HG03196 (cell line): ENCODE results near the gene VAV2.

Experiments used
- ATAC-seq: cut with Tn5 transposase; IDR thresholded peaks from one replicate; pipeline ENCODE4 v1.9.1; 2021; ENCODE audit not compliant: unreplicated experiment

Gene VAV2

DNA sequence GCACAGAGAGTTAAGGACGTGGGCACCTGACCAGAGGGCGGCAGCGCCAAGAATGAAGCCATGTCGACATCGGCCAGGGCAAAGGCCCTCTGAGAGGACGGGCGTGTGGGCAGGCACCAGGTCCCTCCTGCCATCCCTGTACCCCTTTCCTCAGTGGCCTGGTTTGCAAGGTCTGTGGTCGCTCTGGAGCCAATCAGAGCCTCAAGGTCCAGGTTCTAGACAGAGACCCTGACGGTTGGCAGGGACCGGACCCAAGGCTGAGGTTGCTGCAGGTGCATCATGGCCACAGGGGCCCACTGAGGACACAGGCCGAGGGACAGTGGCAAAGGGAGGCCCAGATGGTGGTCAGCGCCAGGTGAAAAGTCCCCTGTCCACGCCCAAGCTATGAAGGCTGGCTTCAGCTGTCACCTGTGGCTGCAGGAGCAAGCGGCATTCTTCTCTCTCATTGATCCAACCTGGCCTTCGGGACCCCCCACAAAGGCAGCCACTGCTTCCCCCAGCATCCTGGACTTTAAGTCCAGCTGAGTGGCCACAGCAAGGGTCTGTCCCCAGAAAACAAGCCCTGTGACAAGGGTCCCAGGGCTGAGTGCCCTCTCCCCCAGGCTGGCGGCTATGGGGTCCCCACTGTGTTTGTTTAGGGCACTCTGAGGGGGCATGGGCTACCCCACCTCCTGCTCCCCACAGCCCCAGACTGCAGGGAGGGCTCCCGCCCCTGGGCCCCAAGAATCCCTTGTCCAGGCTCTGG lies 48.9 kb downstream of the VAV2 start:
- ATAC-seq = no peak

GRCh38 chr9:133942206-133942975 lies 49.7 kb downstream of the VAV2 start:
- ATAC-seq = no peak

GRCh38 chr9:133939845-133940244 lies 52.3 kb downstream of the VAV2 start:
- no peak for ATAC-seq

GRCh38 chr9:133939171-133939785 lies 52.8 kb downstream of the VAV2 start:
- ATAC-seq = no peak

- no peak for ATAC-seq
Observed at GRCh38 chr9:133938753-133939152, 53.4 kb downstream of the VAV2 start.

- ATAC-seq = no peak
Observed at GRCh38 chr9:133938086-133938485, 54.0 kb downstream of the VAV2 start.

DNA sequence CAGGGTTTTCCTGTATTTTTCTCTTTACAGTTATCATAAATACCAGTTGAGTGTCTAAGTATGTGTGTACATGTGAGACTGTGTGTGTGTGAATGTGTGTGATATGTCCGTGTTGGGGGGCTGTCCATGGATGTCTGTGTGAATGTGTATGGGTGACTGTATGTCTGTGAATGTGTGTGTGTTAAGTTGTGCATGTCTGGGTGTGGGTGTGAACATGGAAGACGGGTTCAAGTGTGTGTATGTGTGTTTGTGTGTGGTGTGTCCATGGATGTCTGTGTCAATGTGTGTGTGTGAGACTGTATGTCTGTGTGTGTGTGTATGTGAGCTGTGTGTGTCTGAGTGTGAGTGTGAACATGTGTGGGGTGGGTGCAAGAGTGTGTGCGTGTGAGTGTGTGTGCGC lies 55.0 kb downstream of the VAV2 start:
- no peak for ATAC-seq

GRCh38 chr9:133935328-133936005 lies 56.7 kb downstream of the VAV2 start:
- ATAC-seq = no peak

DNA sequence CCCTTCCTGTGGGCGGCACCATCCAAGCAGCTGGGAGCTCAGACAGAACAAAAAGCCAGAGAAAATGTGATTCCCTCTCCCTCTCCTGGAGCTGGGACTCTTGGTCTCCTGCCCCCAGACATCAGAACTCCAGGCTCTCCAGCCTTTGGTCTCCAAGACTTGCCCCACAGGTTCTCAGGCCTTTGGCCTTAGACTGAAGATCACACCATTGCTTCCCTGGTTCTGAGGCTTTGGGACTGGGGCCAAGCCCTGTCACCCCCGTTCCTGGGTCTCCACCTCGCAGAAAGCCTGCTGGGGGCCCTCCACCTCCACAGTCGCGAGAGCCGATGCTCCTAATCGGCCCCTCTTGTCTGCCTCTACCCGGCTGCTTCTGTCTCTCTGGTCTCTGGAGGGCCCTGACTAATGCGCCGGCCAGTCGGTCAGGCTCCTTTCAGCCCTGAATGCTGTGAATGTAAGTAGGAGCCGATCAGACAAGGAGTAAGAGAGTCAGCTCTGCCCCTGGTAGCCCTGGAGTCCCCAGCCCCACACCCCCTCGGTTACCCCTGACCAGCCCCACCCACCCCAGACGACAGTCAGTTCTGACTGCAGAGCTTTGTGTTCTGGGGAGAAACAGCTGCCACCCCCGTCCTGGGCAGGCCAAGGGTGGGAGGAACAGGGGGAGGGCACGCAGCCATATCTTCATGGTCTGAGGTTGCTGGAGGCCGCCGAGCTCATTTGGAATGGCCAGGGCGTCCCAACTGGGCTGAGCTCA lies 57.5 kb downstream of the VAV2 start:
- ATAC-seq = no peak

DNA sequence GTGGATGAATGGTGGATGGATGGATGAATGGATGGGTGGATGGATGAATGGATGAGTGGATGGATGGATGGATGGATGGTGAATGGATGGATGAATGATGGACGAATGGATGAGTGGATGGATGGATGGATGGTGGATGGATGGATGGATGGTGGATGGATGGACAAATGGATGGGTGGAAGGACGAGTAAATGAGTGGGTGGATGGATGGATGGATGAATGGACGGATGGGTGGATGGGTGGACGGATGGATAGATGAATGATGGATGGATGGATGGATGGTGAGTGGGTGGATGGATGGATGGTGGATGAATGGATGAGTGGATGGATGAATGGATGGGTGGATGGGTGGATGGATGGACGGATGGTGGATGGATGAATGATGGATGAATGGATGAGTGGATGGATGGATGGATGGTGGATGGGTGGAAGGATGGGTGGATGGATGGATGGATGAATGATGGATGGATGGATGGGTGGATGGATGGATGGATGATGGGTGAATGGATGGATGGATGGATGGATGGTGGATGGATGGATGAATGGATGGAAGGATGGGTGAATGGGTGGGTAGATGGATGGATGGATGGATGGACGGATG lies 58.6 kb downstream of the VAV2 start:
- no peak for ATAC-seq

GRCh38 chr9:133932633-133933032 lies 59.5 kb downstream of the VAV2 start:
- ATAC-seq = no peak

DNA sequence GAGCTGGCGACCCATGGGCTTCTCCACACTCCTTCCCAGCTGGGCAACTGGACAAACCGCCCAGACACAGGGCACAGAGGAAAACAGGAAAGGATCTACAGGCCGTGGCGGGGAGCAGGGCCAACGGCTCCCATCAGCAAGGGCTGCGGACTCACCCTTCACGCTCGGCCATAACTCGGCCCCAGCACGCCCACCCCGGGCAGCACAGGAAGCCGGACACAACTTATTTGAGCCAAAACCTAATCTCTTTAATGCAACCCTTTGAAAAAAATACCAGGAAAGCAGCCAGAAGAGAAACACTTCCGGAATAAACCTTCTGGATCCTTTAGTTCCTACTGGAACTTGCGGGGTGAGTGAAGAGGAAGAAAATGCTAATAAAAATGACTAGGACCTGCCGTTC lies 59.9 kb downstream of the VAV2 start:
- no peak for ATAC-seq

DNA sequence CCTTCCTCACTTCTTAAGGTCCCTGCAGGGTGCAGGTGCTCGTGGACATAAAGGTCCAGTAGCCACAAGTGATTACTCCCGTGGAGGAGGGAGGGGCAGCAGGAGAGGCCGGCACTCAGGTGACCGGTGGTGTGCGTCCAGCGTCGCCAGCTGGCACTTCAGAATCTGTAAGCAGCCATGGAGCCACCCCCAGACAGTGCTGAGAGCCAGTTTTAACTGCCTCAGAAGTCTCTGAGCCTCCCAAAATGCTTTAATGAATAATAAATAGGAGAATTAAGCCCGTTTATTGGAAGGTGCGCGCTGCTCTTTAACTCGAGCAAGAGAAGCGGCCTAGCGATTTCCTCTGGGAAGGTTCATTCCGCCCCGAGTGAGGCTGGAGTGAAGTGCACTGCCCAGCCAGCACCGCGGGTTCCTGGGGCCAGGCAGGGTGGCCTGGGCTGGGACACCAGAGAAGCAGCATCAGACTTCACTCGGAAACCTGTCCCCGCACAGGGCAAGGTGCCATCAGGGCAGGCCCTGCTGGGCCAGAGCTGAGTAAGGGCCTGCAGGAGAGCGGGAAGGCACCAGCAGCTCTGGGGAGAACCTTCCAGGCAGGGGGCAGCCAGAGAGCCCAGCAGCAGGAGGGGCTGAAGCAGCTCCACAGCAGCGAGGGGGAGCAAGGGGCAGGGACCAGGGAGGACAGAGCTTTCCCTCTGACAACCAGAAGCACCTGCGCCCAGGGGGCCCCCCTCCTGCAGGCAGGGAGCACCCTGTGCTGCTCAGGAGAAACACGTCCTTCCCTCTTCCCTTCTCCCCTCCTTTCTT lies 61.2 kb downstream of the VAV2 start:
- ATAC-seq = no peak

DNA sequence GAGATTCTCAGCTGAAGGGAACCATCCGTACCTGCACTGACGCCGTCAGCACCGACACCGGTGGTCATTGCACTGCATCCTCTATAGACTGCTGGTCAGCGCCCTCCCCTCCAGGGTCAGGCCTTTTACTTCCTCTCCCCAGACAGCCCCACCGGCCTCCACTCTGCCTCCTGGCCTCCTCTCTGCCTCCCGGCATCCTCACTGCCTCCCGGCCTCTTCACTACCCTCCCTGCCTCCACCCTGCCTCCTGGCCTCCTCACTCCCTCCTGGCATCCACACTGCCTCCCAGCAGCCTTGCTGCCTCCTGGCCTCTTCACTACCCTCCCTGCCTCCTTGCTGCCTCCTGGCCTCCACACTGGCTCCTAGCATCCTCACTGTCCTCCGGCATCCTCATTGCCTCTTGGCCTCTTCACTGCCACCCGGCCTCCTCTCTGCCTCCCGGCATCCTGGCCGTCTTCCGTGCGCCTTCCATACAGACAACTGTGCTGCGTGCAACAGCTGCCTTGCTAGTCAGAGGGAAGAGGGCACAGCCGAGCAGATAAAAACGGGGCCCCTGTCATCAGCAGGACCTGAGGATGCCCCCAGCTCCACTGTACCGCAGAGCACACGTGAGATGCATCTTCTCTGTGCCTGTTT lies 62.0 kb downstream of the VAV2 start:
- no peak for ATAC-seq

GRCh38 chr9:133929599-133929998 lies 62.5 kb downstream of the VAV2 start:
- ATAC-seq = no peak

DNA sequence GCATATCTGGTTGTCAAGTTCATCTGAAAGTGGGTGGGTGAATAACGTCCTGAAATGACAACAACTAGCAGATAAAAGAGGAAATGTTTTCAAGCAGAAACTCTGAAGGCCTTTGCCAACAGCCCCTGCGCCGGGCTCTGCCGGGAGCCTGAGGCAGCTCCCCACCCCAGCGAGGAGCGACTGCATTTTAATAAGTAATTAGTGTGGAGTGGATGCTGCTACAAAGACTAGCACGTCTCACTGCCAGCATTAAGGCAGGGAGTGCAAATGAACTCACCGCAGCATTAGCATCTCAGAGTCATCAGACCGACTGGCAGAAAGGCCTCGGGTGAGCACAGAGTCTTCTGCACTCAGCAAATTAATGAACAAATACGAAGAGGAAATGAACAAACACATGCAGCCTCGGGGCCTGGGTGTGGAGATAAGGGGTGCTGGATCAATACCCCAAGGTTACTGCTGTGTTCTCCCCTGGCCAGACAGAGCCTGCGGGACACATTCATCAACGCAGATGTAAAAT lies 63.8 kb downstream of the VAV2 start:
- ATAC-seq = no peak

GRCh38 chr9:133927041-133927440 lies 65.1 kb downstream of the VAV2 start:
- ATAC-seq = no peak

- ATAC-seq = no peak
Observed at GRCh38 chr9:133926165-133926856, 65.8 kb downstream of the VAV2 start.
